Bone marrow (tissue), 2 donors: Measurements from ENCODE around the gene TCF12.

ENCODE experiments used
- DNase-seq, 2 donors: peaks; one replicate each; lab custom pipeline; 2025; lab: John Stamatoyannopoulos, UW

Gene TCF12

GRCh38 chr15:57321485-57321884, 403.0 kb downstream of the TCF12 start:
- no peak for DNase-seq

GRCh38 chr15:57321973-57322601, 403.6 kb downstream of the TCF12 start:
- no peak for DNase-seq

- DNase-seq: no peak
Observed at GRCh38 chr15:57322602-57323250, 404.3 kb downstream of the TCF12 start.

GRCh38 chr15:57323299-57323805, 404.9 kb downstream of the TCF12 start:
- no peak for DNase-seq

GRCh38 chr15:57323806-57324589, 405.6 kb downstream of the TCF12 start:
- no peak for DNase-seq

- DNase-seq: no peak
Observed at GRCh38 chr15:57324590-57324890, 406.1 kb downstream of the TCF12 start.

- DNase-seq: no peak
Observed at GRCh38 chr15:57324944-57325679, 406.7 kb downstream of the TCF12 start.

GRCh38 chr15:57326196-57326595, 407.8 kb downstream of the TCF12 start:
- DNase-seq: no peak

- no peak for DNase-seq
Observed at GRCh38 chr15:57327985-57328471, 409.6 kb downstream of the TCF12 start.

- DNase-seq: no peak
Observed at GRCh38 chr15:57328479-57328878, 410.0 kb downstream of the TCF12 start.

GRCh38 chr15:57328897-57329296, 410.5 kb downstream of the TCF12 start:
- no peak for DNase-seq

GRCh38 chr15:57329582-57330367, 411.3 kb downstream of the TCF12 start:
- no peak for DNase-seq

- no peak for DNase-seq
Observed at GRCh38 chr15:57330619-57331340, 412.3 kb downstream of the TCF12 start.

- DNase-seq: no peak
Observed at GRCh38 chr15:57332326-57332725, 413.9 kb downstream of the TCF12 start.

- no peak for DNase-seq
Observed at GRCh38 chr15:57333487-57333886, 415.0 kb downstream of the TCF12 start.

GRCh38 chr15:57334257-57334656, 415.8 kb downstream of the TCF12 start:
- DNase-seq: no peak

- no peak for DNase-seq
Observed at GRCh38 chr15:57335293-57335715, 416.9 kb downstream of the TCF12 start.

- no peak for DNase-seq
Observed at GRCh38 chr15:57335719-57336118, 417.3 kb downstream of the TCF12 start.

- no peak for DNase-seq
Observed at GRCh38 chr15:57337868-57338411, 419.5 kb downstream of the TCF12 start.

GRCh38 chr15:57339321-57339720, 420.9 kb downstream of the TCF12 start:
- DNase-seq: no peak
